Small intestine (tissue), 16 donors: ENCODE measurements around the gene NGEF. TPM values are rescaled to one million over a fixed set of nuclear protein-coding genes. Genes with fewer than 3 reads are reported as not detected.

Experiments used
- DNase-seq, 2 donors: peaks; one replicate each; pipeline versions ENCODE4 v3.0.0 to v3.0.0-alpha.2; 2013
- FAIRE-seq: peaks from 2 replicates; lab custom pipeline; 2012; peaks lifted over from hg19 to GRCh38; lab: Jason Lieb, UNC
- H3K27ac ChIP-seq, 3 donors: one replicate each; pipeline ENCODE4 v1.5.1; 2013; ENCODE audit warnings: low read length in 2 of 3, mild to moderate bottlenecking in 2 of 3, control low read depth in 1 of 3, inconsistent platforms in 1 of 3, low read depth in 1 of 3, moderate library complexity in 1 of 3
- H3K27me3 ChIP-seq, 3 donors: one replicate each; pipeline ENCODE4 v1.6.1; 2013; ENCODE audit warnings: low read length in 3 of 3, inconsistent platforms in 1 of 3; ENCODE audit not compliant: control insufficient read depth in 3 of 3, insufficient read depth in 3 of 3
- H3K36me3 ChIP-seq, 3 donors: one replicate each; pipeline ENCODE4 v1.6.1; 2013; ENCODE audit warnings: low read length in 3 of 3, inconsistent platforms in 1 of 3, low read depth in 1 of 3, mild to moderate bottlenecking in 1 of 3, moderate library complexity in 1 of 3; ENCODE audit not compliant: control insufficient read depth in 3 of 3, insufficient read depth in 2 of 3
- H3K4me1 ChIP-seq, 3 donors: one replicate each; pipeline ENCODE4 v1.6.1; 2013; ENCODE audit warnings: low read length in 2 of 3, inconsistent platforms in 1 of 3, low read depth in 1 of 3, mild to moderate bottlenecking in 1 of 3, moderate library complexity in 1 of 3; ENCODE audit not compliant: control insufficient read depth in 3 of 3, insufficient read depth in 2 of 3
- H3K4me3 ChIP-seq, 3 donors: one replicate each; pipeline ENCODE4 v1.5.1; 2013; ENCODE audit warnings: low read length in 3 of 3, control low read depth in 1 of 3, inconsistent platforms in 1 of 3, low read depth in 1 of 3, mild to moderate bottlenecking in 1 of 3, moderate library complexity in 1 of 3
- H3K9me3 ChIP-seq, 2 donors: one replicate each; pipeline ENCODE4 v1.6.1; 2013; ENCODE audit warnings: low read depth in 1 of 2, low read length in 1 of 2; ENCODE audit not compliant: control insufficient read depth in 2 of 2, insufficient read depth in 1 of 2
- WGBS, 3 donors: extraction: QIAGEN DNeasy Blood & Tissue Kit; methylation state at CpG; one replicate each; pipeline ENCODE4 v1.1.7; 2013; 5-methylcytosine and 5-hydroxymethylcytosine counted together
- long read RNA-seq, 10 donors: transcript quantifications; one replicate each; lab custom pipeline, GENCODE V29; 2026
- polyA plus RNA-seq, 4 donors: library from polyadenylated mRNA; stranded (reverse) in 3 of 4; unstranded in 1 of 4; fragments of 200-250 nt in 3 of 4; fragments of 120-200 nt in 1 of 4; gene quantifications; one replicate each; pipeline versions ENCODE4 v1.2.1 to v1.2.3, GENCODE V29; 2013
- donor health status: healthy with polysubstance abuse.
- donor health status: control.
- donor health status: control.
- donor health status: Bipolar disorder and iron deficiency.
- donor health status: healthy.

NGEF gene, protein sequence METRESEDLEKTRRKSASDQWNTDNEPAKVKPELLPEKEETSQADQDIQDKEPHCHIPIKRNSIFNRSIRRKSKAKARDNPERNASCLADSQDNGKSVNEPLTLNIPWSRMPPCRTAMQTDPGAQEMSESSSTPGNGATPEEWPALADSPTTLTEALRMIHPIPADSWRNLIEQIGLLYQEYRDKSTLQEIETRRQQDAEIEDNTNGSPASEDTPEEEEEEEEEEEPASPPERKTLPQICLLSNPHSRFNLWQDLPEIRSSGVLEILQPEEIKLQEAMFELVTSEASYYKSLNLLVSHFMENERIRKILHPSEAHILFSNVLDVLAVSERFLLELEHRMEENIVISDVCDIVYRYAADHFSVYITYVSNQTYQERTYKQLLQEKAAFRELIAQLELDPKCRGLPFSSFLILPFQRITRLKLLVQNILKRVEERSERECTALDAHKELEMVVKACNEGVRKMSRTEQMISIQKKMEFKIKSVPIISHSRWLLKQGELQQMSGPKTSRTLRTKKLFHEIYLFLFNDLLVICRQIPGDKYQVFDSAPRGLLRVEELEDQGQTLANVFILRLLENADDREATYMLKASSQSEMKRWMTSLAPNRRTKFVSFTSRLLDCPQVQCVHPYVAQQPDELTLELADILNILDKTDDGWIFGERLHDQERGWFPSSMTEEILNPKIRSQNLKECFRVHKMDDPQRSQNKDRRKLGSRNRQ
- 10 to 100 TPM; 10.2 to 73.4 (median 31.4) TPM for polyA plus RNA-seq
- long read RNA-seq, donor 1: 0 reads
- long read RNA-seq, donor 2: 0 reads
- long read RNA-seq, donor 3, partial matches to known transcripts: 0 of 1 reads
- long read RNA-seq, donor 3, other reads (novel, unspliced or antisense): 0 of 1 reads
- long read RNA-seq, donor 4: 0 reads
- long read RNA-seq, donor 5, partial matches to known transcripts: 0 of 1 reads
- long read RNA-seq, donor 5, other reads (novel, unspliced or antisense): 0 of 1 reads
- long read RNA-seq, donor 6, partial matches to known transcripts: 5 of 10 reads
- long read RNA-seq, donor 6, other reads (novel, unspliced or antisense): 5 of 10 reads
- long read RNA-seq, donor 7: 0 reads
- long read RNA-seq, donor 8: 0 reads
- long read RNA-seq, donor 9: 0 reads
- long read RNA-seq, donor 10, partial matches to known transcripts: 0 of 1 reads
- long read RNA-seq, donor 10, other reads (novel, unspliced or antisense): 0 of 1 reads

- peaks cover 0 to 8% of the 10 kb centered on the region in 2 donors for H3K9me3 ChIP-seq
- FAIRE-seq (no peak), DNase-seq (peak; percentile 88 to 96)
- peak within 1 kb of the TSS in 2 of 3 donors; percentile 32 to 59 for H3K4me3 ChIP-seq
- WGBS, 3 donors: 17 to 62% (median 28%) methylated on average over 12 of the region's 12 CpGs
- no peaks in the 10 kb centered on the region for H3K27me3 ChIP-seq
- peak within 1 kb of the TSS; percentile 73 to 89 (median 78) for H3K27ac ChIP-seq
- peaks cover 0 to 15% (median 2%) of the 10 kb centered on the region in 3 donors for H3K4me1 ChIP-seq
- H3K36me3 ChIP-seq: peaks cover 0 to 9% (median 0%) of the 10 kb centered on the region in 3 donors
Measured at GRCh38 chr2:233013027-233013461, at the start of gene NGEF. TSS of gene NGEF (minus strand) at chr2:233013256. CDS start at chr2:232974890, 38,366 bp downstream.

DNA sequence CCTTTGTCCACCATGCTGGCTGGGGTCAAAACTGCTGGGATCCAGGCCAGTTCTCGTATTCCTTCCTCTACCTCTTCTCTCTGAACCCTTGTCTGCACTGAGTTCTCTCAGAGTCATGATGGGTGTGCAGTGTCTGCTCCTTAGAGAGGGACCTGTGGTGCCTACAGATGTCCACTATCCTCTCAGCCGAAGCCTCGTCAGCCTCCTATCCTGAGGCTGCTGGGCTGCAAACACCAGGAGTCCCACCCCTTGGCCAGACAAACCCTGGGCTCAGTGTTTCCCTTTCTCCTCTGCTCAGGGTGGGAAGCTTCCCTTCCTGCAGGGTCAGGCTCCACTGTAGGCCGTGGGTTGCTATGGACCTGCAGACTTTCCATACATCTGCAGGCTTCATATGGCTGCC lies 49.4 kb upstream of the NGEF start:
- no peak for DNase-seq
- H3K4me3 ChIP-seq: peak overlapping the region; percentile 5 to 58 (median 19)
- no peaks in the 10 kb centered on the region for H3K9me3 ChIP-seq
- H3K4me1 ChIP-seq: peaks cover 2 to 39% (median 15%) of the 10 kb centered on the region in 3 donors
- H3K27ac ChIP-seq: peak overlapping the region in 2 of 3 donors; percentile 59 to 84
- 53 to 81% (median 61%) methylated on average over 4 of the region's 4 CpGs for WGBS, 3 donors
- FAIRE-seq: no peak
- no peaks in the 10 kb centered on the region for H3K27me3 ChIP-seq
- peaks cover 0 to 5% (median 0%) of the 10 kb centered on the region in 3 donors for H3K36me3 ChIP-seq

GRCh38 chr2:233061591-233062450 lies 48.8 kb upstream of the NGEF start:
- no peaks in the 10 kb centered on the region for H3K9me3 ChIP-seq
- peak overlapping the region; percentile 22 to 84 (median 59) for H3K27ac ChIP-seq
- peaks cover 2 to 39% (median 9%) of the 10 kb centered on the region in 3 donors for H3K4me1 ChIP-seq
- H3K36me3 ChIP-seq: peaks cover 0 to 5% (median 0%) of the 10 kb centered on the region in 3 donors
- no peaks in the 10 kb centered on the region for H3K27me3 ChIP-seq
- WGBS, 3 donors: 26 to 47% (median 40%) methylated on average over 12 of the region's 12 CpGs
- no peak for FAIRE-seq
- DNase-seq: peak in 1 of 2 donors; percentile 71
- peak overlapping the region; percentile 5 to 62 (median 58) for H3K4me3 ChIP-seq

DNA sequence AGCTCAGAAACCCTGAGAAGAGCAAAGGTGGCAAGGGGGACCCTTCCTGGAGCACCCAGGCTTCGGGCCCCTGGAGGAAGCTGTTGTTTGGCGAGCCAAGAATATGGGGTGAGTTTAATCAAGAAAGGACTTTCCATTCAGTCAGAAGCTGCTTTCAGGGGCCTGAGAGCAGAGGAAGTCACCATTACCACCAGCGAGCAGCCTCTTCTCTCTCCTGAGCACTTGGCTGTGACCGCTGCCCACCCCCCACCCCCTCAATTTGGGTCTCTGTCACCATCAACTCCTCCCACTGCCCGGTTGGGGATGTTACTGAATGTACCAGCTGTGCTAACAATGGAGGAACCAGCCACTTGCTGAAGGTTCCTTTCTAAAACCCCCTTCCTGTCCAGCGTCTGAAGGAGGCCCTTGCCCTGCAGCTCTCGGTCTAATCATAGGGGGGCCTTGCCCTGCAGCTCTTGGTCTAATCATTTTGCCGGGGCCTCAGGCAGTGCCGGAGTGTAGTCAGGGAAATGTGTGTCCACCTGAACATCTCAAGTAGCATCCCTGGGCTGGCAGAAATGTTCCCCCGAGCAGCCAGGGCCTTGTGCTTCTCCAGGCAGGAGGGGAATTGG lies 48.0 kb upstream of the NGEF start:
- Histone ChIP-seq H3K4me1 (peaks cover 2 to 39% (median 9%) of the 10 kb centered on the region in 3 donors), H3K9me3 (no peaks in the 10 kb centered on the region), H3K4me3 (peak overlapping the region; percentile 5 to 62 (median 58)), H3K27ac (peak overlapping the region; percentile 22 to 84 (median 59)), H3K27me3 (no peaks in the 10 kb centered on the region), H3K36me3 (peaks cover 0 to 4% (median 0%) of the 10 kb centered on the region in 3 donors)
- WGBS, 3 donors: 56 to 79% (median 60%) methylated on average over 8 to 10 of the region's 10 CpGs
- no peak for DNase-seq
- no peak for FAIRE-seq

GRCh38 chr2:233060501-233060979 lies 47.5 kb upstream of the NGEF start:
- peak; percentile 52 to 79 for DNase-seq
- Histone ChIP-seq H3K4me3 (peak overlapping the region; percentile 5 to 62 (median 58)), H3K36me3 (peaks cover 0 to 2% (median 0%) of the 10 kb centered on the region in 3 donors), H3K27ac (peak overlapping the region; percentile 59 to 84 (median 65)), H3K4me1 (peaks cover 2 to 39% (median 9%) of the 10 kb centered on the region in 3 donors), H3K27me3 (no peaks in the 10 kb centered on the region), H3K9me3 (no peaks in the 10 kb centered on the region)
- WGBS, 3 donors: 52 to 65% (median 53%) methylated on average over 13 of the region's 13 CpGs
- no peak for FAIRE-seq

GRCh38 chr2:233059797-233060500 lies 46.9 kb upstream of the NGEF start, which contains the start of gene INPP5D:
TSS of gene INPP5D (plus strand) at chr2:233060342. CDS start at chr2:233060479, 137 bp downstream.
- no peak for FAIRE-seq
- Histone ChIP-seq H3K4me1 (peaks cover 2 to 39% (median 9%) of the 10 kb centered on the region in 3 donors), H3K4me3 (peak within 1 kb of the TSS; percentile 5 to 62 (median 58)), H3K36me3 (peaks cover 0 to 2% (median 0%) of the 10 kb centered on the region in 3 donors), H3K27ac (peak within 1 kb of the TSS; percentile 59 to 84 (median 78)), H3K9me3 (no peaks in the 10 kb centered on the region), H3K27me3 (no peaks in the 10 kb centered on the region)
- DNase-seq: peak in 1 of 2 donors; percentile 53
- 43 to 63% (median 59%) methylated on average over 24 to 26 of the region's 26 CpGs for WGBS, 3 donors
